NCI-H748 (cell line): Measurements from ENCODE around the gene CPNE7.
"Not testable (repeated sequence)": the region's sequence is repeated elsewhere in the genome, so short reads cannot be mapped to it uniquely, and the experiment has no call there.

ENCODE experiments used
- DNase-seq: peaks from one replicate; lab custom pipeline; 2025; ENCODE audit not compliant: unreplicated experiment; lab: John Stamatoyannopoulos, UW

The CPNE7 gene

DNA sequence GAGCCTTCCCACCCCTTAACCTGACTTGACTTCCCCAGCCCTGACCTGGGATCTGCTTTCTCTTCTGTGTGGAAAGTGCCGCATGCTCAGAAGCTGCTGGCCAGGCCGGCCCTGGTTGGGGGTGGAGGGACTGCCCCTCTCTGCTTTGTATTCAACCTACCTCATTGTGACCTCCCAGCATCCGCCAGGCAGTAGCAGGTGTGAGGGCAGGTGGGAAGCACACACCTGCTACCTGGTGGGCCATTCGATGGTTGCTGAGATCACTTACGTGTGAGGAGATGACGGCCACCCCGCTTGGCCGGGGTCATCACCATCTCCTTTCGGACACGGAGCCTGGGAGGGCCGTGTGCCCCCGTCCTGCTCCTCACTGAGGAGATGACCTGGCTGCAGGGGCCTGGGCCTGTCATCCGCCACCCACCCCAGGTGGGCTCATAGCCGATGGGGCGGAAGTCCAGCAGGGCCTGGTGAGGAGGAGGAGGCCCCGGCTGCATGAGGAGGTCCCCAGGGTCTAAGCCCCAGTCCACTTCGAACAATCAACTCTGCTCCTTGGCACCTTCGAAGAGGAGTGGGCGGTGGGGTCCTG, 7.1 kb downstream of the CPNE7 start:
- no peak for DNase-seq

- DNase-seq: no peak
Measured at GRCh38 chr16:89583197-89583894, 7.8 kb downstream of the CPNE7 start.

DNA sequence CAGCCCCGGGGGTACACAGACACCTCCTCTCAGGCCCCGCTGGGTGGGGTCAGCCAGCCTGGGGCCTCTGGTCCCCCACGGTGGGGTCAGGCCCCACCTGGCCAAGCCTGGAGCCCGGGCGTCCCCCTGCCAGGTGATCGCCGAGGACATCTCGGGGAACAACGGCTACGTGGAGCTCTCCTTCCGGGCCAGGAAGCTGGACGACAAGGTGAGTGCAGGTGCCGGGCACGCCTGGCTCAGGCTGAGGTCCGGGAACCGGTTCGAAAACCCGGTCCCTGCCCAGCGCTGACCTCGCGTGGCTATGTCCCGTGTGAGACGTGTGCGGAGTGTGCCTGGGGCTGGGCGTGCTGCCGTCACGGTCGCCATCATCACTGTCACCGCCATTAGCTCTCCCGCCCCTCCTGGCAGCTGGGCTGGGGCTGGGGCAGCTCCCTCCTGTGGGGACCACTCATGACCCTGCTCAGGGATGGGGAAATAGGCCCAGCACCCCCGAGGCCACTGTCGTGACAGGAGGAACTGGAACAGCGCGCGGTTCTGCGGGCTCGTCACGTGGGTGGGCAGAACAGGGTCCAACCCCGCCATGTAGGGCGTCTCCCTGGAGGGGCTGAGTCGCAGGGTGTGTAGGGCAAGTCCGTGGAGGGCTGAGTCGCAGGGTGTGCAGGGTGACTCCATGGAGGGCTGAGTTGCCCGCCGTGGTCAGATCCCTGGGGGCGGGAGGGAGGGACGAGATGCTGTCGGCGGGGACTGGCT, 8.5 kb downstream of the CPNE7 start:
- DNase-seq: no peak

DNA sequence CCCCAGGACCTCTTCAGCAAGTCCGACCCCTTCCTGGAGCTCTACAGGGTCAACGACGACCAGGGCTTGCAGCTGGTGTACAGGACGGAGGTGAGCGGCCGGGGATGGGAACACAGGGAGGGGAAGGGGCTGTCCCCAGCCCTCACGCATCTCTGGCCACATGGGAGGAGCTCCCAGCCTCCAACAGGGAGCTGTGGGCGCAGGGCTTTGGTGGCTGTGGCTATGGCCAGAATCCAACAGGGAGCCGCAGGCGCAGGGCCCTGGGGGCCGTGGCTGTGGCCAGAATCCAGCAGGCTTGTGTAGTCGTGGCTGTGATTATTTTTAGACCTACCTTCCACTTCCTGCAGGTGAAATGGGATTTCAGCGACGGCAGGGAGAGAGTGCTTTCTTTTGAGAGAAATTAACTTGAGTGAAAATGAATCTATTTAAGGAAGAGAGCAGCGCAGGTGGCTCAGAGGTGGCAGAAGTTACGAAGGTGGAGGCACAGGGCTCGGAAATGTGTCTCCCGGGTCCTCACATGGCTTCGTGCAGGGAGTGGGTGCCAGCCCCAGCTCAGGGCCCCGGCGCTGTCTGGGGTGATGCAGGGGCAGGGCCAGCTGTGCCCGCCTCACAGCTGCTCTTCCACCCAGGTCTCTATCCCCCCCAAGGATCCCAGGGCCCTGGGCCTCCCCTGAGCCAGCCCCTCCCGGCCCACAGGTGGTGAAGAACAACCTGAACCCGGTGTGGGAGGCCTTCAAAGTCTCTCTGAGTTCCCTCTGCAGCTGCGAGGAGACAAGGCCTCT, 9.4 kb downstream of the CPNE7 start:
- DNase-seq: no peak

GRCh38 chr16:89586218-89586617, 10.7 kb downstream of the CPNE7 start:
- no peak for DNase-seq

DNA sequence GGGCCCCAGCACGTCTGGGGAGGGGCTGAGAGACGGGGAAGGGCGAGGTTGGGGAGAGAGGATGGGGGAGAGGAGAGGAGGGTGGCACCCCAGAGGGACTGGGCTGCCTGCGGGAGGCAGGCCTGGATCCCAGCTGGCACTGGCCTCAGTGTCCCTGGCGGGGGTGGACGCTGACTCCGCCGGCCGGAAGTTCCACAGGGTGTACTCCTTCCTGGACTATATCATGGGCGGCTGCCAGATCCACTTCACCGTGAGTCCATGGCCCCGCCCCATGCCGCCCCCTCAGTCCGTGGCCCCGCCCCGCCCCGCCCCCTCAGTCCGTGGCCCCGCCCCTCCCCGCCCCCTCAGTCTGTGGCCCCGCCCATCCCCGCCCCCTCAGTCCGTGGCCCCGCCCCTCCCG, 11.3 kb downstream of the CPNE7 start:
- no peak for DNase-seq

DNA sequence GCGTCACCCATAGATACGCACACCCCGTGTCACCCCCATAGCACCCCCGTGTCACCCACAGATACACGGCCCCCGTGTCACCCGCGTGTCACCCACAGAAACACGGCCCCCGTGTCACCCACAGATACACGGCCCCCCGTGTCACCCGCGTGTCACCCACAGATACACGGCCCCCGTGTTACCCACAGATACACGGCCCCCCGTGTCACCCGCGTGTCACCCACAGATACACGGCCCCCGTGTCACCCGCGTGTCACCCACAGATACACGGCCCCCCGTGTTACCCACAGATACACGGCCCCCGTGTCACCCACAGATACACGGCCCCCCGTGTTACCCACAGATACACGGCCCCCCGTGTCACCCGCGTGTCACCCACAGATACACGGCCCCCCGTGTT, 12.1 kb downstream of the CPNE7 start:
- DNase-seq: not testable (repeated sequence)

DNA sequence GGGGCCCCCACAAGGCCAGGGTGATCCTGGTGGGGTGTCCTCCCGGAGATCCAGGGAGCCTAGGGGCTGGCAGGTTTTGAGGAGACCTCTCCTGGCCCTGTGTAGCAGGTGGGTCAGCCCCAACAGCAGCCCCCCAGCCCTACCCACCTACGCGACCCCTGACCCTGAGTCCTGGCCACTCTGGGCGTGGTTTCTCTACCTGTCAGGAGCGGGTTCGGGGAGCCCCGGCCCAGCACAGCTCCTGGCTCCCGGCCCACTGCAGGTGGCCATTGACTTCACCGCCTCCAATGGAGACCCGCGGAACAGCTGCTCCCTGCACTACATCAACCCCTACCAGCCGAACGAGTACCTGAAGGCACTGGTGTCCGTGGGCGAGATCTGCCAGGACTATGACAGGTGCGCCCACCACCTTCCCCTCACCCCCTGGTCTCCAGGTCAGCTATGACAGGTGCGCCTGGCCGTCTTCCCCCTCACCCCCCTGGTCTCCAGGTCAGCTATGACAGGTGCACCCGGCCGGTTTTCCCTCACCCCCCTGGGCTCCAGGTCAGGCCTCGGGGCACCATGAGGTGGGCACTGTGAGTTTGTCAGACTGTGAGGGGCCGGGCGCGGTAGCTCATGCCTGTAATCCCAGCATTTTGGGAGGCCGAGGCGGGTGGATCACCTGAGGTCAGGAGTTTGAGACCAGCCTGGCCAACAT, 13.0 kb downstream of the CPNE7 start:
- DNase-seq: no peak

DNA sequence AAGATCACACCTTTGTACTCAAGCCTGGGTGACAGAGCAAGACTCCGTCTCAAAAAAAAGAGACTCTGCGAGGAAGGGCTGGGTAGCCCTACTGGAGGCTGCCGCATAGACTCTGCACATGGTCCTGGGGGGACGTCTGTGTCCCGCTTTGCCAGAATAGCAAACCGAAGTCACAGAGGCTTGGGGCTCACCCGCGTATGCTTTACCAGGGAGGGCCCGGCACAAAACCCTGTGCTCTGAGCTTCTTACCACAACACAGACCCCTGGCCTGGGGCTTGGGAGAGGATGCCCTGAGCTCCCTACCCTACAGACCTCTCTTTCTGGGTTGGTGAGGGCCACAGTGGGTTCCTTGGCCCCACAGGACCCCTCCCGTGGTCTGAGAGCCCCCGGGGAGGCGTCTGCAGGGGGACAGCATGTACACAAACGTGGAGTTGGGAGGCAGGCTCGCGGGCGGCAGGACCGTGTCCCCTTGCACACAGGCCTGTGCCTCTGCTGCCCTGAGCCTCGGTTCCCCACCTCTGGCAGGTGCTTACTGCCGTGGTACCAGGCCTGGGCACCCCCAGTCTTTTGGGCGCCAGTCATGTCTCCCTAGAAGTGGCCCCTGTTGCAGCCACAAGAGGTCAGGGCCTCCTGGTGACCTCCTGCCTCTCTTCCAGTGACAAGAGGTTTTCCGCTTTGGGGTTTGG, 13.8 kb downstream of the CPNE7 start:
- DNase-seq: no peak

- no peak for DNase-seq
Measured at GRCh38 chr16:89593841-89594240, 18.3 kb downstream of the CPNE7 start.

DNA sequence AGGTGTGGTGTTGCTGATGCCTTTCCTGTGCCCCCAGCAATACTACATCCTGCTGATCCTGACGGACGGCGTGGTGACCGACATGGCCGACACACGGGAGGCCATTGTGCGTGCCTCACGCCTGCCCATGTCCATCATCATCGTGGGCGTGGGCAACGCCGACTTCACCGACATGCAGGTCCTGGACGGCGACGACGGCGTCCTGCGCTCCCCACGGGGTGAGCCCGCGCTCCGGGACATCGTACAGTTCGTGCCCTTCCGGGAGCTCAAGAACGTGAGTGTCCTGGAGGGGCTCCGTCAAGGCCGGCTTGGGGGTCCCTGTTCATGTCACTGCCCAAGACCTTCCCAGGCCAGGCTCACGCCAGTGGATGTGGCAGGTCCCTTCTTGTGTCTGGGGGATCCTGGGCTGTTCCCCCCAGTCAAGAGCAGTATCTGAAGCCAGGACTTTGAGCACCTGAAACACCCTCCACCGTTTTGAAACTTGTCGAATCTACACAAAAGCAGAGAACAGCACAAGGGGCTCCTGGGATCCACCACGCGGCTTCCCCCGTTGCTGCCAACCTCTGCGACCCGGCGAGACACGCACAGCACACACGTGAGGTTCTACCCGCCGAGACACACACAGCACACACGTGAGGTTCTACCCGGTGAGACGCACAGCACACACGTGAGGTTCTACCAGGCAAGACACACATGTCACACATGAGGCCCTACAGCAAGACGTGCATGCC, 19.9 kb downstream of the CPNE7 start:
- DNase-seq: no peak

- no peak for DNase-seq
Measured at GRCh38 chr16:89596061-89596689, 20.6 kb downstream of the CPNE7 start.

DNA sequence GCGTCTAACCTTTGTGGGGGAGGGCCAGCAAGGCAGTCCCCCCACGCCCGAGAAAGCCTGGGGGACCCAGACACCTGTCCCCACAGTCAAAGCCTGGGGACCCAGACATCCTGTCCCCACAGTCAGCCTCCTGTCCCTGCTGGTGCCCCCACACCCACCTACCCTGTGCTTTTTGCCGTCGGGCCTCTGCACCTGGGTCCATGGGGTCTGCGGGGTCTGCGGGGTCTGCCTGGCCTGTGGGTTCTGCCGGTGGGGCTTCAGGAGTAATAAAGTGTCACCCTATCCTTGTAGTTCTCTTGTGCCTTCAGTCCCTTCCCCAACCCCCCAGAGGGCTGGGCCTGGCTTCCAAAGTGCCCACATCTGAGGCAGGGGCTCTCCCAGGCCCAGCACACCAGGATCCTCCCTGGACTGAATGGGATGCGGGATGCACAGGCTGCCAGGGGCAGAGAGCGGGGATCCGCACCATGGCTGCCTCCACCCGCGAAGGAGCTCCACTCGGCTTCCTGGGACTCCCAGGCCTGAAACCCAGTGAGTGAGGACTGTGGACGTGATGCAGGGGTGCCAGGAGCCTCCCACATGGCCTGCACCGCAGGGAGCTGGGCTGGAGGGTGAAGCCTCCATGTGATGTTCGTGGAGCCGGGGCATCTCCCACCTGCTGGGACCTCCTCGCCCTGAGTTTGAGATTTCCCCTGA, 21.5 kb downstream of the CPNE7 start:
- DNase-seq: no peak

GRCh38 chr16:89598199-89598598, 22.6 kb downstream of the CPNE7 start:
- DNase-seq: no peak

DNA sequence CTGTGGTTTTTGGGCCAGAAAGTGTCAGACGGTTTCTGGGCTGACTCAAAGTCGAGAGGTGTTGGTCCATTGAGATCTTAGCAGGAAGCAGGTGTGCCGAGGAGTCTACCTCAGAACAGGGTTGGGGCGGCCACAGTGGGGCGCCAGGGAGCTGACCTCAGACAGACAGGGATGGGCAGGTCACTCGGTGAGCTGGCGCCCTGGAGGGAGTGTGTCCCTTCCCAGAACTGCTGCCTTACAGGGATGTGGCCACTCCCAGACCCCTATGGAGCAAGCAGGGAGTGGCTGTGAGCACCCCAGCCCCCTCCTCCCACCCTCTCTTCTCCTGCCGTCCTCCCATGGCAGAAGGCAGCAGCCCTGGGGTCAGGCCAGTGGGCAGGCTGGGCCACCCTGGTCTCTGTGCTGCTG, 23.9 kb downstream of the CPNE7 start:
- peak; percentile 28 for DNase-seq

- no peak for DNase-seq
Measured at GRCh38 chr16:89599902-89600301, 24.3 kb downstream of the CPNE7 start.

DNA sequence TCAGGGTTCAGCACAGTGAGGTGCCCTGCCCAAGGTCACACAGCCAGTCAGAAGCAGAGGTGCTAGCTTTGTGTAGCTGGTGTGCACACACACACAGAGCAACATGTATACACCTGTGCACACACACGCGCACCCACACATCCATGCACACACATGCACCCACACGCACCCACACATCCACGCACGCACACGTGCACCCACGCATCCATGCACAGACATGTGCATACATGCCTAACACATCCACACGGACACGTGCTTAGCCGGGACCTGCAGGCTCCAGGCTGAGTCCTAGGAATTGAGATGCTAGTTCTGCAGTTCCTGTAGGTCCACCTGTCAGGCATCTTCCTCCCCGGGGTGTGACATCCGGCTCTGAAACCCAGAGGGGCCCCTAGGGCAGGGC, 24.9 kb downstream of the CPNE7 start:
- DNase-seq: no peak

DNA sequence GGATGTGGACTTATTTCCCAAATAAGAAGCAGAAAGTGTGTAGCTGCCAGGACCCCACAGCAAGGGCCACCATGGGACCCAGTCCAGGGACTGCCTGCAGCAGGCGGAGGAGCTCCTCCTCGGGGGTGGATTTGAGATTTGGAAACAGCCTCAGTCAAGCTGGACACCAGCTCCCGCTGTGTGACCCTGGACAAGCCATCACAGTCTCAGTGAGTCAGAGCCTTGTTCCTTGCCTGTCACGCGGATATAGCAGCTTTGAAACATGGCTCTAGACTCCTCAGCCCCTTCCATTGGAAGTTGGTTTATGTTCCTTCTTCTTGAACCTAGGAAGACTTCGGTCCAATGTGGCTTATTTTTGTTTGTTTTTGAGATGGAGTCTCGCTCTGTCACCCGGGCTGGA, 25.4 kb downstream of the CPNE7 start:
- no peak for DNase-seq

- DNase-seq: no peak
Measured at GRCh38 chr16:89601906-89602272, 26.3 kb downstream of the CPNE7 start.
